ENCODE results near the gene NOTCH4. TPM values are rescaled to one million over a fixed set of nuclear protein-coding genes. Genes with fewer than 3 reads are reported as not detected.

NOTCH4 gene
- total and polyA plus RNA-seq, 9 of the 15 experiments (the other 6 are each of a cell fraction or from before 2014, with no cell fraction given), result 0.24 to 4.3 (median 1.7) TPM

DNA sequence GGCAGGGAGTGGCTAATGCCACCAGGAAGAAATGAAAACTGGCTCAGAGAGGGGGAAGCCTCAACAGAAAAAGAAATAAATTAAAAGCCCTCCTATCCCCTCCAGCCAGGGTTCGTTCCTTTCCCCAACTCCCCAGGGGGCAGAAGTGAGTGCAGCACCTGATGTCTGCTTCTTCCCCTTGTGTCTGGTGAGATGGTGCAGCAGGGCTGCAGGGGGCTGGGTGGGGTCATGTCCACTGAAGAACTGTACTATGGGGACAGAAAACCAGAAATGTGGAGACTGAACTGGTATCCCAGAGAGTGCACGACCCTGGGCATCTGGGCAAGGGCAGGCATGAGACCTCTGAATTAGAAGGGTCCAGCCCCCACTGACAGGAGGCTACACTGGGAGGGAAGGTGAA lies 55.5 kb downstream of the NOTCH4 start:
- Histone ChIP-seq H3K4me3 (no peak overlapping the region), H3K27ac (ENCODE audit: extremely low read depth, low read depth, low read length) (peak overlapping the region; percentile 83), H3K36me3 (ENCODE audit: control insufficient read depth, insufficient read depth, low read length) (peaks cover 71% of the 10 kb centered on the region), H4K20me1 (replicated peaks; ENCODE audit: control insufficient read depth, insufficient read depth, low read length) (no peaks in the 10 kb centered on the region), H3K4me1 (replicated peaks in 1 of 2; ENCODE audit: control insufficient read depth in 2 of 2, insufficient read depth in 2 of 2, low read length in 2 of 2) (peaks cover 51% of the 10 kb centered on the region in 2 experiments), H2AFZ (ENCODE audit: low read depth, low read length) (no peak overlapping the region), H3K4me2 (ENCODE audit: insufficient read depth, low read length) (peak overlapping the region; percentile 65), H3K27me3 (ENCODE audit: control insufficient read depth in 2 of 2, insufficient read depth in 2 of 2, low read length in 2 of 2) (no peaks in the 10 kb centered on the region), H3K9me1 (ENCODE audit: control insufficient read depth, insufficient read depth, low read length) (no peaks in the 10 kb centered on the region), H3K9me3 (replicated peaks; ENCODE audit: control insufficient read depth, insufficient read depth, low read depth, low read length) (no peaks in the 10 kb centered on the region), H3K79me2 (ENCODE audit: control insufficient read depth, insufficient read depth, low read length) (peaks cover 13% of the 10 kb centered on the region), H3K9ac (ENCODE audit: insufficient read depth in 1 of 2, low read depth in 2 of 2, low read length in 2 of 2) (peak overlapping the region; percentile 27 to 65; a peak in 3 of 4 replicates)
- ChIA-PET POLR2A (interaction anchor here (0.9 to 2.2 kb wide), 10 partner anchors 8 to 200 kb away, joined by 3 to 25 read pairs (median 4); partner anchors contain the start of genes AGPAT1 and FKBPL), CTCF (ENCODE audit: low intra/inter-chr PET ratio) (no interaction called here)
- intact Hi-C loops (cut with micrococcal nuclease) (loop anchor here (2.0 to 5.0 kb wide), 2 partner anchors 26 to 51 kb away; no protein-coding TSS in a partner anchor), in situ Hi-C loops (cut with MboI) (no loop called here)
- BruUV-seq (replicated peaks), result TSS peak; percentile 69
- peak; percentile 52 for ATAC-seq
- WGBS (ENCODE audit: insufficient coverage, low coverage, missing lambda C conversion rate), result 15% methylated on average over 2 of the region's 2 CpGs
- peak in 2 of 4 experiments; percentile 53 to 61 for DNase-seq (ENCODE audit: extremely low read depth in 1 of 4, low spot score in 3 of 4)
- FAIRE-seq, result no peak
- no peak for TF ChIP-seq SRSF3 (IDR thresholded peaks at IDR 0.05; ENCODE audit: insufficient read depth, low read length)
- no peak for TF ChIP-seq MXI1 (IDR thresholded peaks at IDR 0.05; ENCODE audit: low read depth, low read length)
- TF ChIP-seq CAMTA2 (CRISPR knock-in tag; conservative IDR thresholded peaks at IDR 0.05), result no peak
- no peak for TF ChIP-seq ZNF212 (CRISPR knock-in tag; IDR thresholded peaks at IDR 0.05)
- peak; percentile 56; the same call in 1 of the 2 replicates for TF ChIP-seq POLR2A (conservative IDR thresholded peaks at IDR 0.05)
- no peak for TF ChIP-seq CHCHD3 (CRISPR knock-in tag; IDR thresholded peaks at IDR 0.05)
- TF ChIP-seq, protein P1, sequence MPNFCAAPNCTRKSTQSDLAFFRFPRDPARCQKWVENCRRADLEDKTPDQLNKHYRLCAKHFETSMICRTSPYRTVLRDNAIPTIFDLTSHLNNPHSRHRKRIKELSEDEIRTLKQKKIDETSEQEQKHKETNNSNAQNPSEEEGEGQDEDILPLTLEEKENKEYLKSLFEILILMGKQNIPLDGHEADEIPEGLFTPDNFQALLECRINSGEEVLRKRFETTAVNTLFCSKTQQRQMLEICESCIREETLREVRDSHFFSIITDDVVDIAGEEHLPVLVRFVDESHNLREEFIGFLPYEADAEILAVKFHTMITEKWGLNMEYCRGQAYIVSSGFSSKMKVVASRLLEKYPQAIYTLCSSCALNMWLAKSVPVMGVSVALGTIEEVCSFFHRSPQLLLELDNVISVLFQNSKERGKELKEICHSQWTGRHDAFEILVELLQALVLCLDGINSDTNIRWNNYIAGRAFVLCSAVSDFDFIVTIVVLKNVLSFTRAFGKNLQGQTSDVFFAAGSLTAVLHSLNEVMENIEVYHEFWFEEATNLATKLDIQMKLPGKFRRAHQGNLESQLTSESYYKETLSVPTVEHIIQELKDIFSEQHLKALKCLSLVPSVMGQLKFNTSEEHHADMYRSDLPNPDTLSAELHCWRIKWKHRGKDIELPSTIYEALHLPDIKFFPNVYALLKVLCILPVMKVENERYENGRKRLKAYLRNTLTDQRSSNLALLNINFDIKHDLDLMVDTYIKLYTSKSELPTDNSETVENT (CRISPR knock-in tag; IDR thresholded peaks at IDR 0.05), result 0 out of 2 replicates have a peak, but pooled peaks have one; percentile 19
- TF ChIP-seq, protein P2, sequence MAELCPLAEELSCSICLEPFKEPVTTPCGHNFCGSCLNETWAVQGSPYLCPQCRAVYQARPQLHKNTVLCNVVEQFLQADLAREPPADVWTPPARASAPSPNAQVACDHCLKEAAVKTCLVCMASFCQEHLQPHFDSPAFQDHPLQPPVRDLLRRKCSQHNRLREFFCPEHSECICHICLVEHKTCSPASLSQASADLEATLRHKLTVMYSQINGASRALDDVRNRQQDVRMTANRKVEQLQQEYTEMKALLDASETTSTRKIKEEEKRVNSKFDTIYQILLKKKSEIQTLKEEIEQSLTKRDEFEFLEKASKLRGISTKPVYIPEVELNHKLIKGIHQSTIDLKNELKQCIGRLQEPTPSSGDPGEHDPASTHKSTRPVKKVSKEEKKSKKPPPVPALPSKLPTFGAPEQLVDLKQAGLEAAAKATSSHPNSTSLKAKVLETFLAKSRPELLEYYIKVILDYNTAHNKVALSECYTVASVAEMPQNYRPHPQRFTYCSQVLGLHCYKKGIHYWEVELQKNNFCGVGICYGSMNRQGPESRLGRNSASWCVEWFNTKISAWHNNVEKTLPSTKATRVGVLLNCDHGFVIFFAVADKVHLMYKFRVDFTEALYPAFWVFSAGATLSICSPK (IDR thresholded peaks at IDR 0.05; ENCODE audit: borderline replicate concordance), result no peak
- TF ChIP-seq NR3C1 (CRISPR knock-in tag; IDR thresholded peaks at IDR 0.05), result no peak
- TF ChIP-seq SIN3B (IDR thresholded peaks at IDR 0.05; ENCODE audit: low read depth), result no peak
- TF ChIP-seq, protein P3, sequence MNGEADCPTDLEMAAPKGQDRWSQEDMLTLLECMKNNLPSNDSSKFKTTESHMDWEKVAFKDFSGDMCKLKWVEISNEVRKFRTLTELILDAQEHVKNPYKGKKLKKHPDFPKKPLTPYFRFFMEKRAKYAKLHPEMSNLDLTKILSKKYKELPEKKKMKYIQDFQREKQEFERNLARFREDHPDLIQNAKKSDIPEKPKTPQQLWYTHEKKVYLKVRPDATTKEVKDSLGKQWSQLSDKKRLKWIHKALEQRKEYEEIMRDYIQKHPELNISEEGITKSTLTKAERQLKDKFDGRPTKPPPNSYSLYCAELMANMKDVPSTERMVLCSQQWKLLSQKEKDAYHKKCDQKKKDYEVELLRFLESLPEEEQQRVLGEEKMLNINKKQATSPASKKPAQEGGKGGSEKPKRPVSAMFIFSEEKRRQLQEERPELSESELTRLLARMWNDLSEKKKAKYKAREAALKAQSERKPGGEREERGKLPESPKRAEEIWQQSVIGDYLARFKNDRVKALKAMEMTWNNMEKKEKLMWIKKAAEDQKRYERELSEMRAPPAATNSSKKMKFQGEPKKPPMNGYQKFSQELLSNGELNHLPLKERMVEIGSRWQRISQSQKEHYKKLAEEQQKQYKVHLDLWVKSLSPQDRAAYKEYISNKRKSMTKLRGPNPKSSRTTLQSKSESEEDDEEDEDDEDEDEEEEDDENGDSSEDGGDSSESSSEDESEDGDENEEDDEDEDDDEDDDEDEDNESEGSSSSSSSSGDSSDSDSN (IDR thresholded peaks at IDR 0.05; ENCODE audit: borderline replicate concordance in 1 of 2, low read depth in 2 of 2, low read length in 2 of 2), result no peak
- TF ChIP-seq, protein P4, sequence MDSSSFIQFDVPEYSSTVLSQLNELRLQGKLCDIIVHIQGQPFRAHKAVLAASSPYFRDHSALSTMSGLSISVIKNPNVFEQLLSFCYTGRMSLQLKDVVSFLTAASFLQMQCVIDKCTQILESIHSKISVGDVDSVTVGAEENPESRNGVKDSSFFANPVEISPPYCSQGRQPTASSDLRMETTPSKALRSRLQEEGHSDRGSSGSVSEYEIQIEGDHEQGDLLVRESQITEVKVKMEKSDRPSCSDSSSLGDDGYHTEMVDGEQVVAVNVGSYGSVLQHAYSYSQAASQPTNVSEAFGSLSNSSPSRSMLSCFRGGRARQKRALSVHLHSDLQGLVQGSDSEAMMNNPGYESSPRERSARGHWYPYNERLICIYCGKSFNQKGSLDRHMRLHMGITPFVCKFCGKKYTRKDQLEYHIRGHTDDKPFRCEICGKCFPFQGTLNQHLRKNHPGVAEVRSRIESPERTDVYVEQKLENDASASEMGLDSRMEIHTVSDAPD (CRISPR knock-in tag; IDR thresholded peaks at IDR 0.05), result no peak
- TF ChIP-seq, protein P5, sequence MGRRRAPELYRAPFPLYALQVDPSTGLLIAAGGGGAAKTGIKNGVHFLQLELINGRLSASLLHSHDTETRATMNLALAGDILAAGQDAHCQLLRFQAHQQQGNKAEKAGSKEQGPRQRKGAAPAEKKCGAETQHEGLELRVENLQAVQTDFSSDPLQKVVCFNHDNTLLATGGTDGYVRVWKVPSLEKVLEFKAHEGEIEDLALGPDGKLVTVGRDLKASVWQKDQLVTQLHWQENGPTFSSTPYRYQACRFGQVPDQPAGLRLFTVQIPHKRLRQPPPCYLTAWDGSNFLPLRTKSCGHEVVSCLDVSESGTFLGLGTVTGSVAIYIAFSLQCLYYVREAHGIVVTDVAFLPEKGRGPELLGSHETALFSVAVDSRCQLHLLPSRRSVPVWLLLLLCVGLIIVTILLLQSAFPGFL (CRISPR knock-in tag; IDR thresholded peaks at IDR 0.05), result no peak
- TF ChIP-seq GABPA (tag; conservative IDR thresholded peaks at IDR 0.05; ENCODE audit: low read depth), result peak; percentile 25; the same call in 1 of the 2 replicates

All from K562 (cell line).